NCI-H1105 treated with DMSO at 0.1 percent for 48 hours (cell line): ENCODE results near the gene SDK2.
"Not testable (repeated sequence)": the region's sequence is repeated elsewhere in the genome, so short reads cannot be mapped to it uniquely, and the experiment has no call there.

Source experiments
- DNase-seq: peaks from one replicate; lab custom pipeline; 2025; lab: John Stamatoyannopoulos, UW

The SDK2 gene

DNA sequence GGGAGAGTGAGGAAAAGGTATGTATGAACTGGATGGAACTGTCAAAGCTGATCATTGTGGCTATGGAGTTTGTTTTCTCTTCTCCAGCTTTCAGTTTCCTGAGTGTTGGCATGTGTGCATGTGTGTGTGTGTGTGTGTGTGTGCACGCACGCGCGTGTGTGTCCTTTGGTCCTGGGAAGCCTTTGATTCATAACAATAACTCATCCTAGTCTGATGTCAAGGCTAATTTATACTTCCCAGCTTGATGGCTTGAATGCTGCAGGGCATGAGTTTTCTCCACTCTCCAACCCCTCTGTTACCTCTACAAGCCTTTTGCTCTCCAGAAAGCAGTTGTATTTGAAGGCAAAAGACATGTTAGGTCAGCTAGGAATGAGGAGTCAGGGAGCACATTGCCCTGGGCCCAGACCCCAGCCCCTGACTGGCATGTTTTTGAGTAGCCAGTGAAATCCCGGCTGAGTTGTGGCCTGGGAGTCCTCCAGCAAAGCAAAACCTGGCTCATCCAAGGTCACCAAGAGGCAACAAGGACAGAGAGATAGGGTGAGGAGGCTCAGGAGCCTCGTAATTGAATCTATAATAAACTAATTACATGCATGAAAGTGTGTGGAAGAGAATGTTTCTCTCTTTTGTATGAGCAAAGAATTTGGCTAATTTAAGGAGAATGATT lies 323.5 kb downstream of the SDK2 start:
- no peak for DNase-seq

DNA sequence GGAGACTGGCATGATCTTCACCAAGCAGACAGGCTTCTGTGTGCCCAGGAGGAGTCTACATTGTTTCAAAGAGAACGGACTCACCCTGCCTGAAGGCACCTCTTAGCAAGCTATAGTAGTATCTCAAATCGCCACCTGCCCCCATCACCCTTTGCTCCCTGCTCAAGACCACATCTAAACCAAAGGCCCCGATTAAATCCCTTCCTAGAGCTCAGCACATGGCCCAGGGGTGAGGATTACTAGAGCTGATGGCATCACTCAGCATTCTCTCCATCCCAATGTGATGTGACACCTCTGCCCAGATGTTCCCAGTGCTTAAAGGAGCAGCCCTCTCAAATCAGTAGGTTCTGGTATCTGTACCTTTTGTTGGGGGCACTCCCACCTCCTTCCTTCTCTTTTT lies 324.5 kb downstream of the SDK2 start:
- no peak for DNase-seq

DNA sequence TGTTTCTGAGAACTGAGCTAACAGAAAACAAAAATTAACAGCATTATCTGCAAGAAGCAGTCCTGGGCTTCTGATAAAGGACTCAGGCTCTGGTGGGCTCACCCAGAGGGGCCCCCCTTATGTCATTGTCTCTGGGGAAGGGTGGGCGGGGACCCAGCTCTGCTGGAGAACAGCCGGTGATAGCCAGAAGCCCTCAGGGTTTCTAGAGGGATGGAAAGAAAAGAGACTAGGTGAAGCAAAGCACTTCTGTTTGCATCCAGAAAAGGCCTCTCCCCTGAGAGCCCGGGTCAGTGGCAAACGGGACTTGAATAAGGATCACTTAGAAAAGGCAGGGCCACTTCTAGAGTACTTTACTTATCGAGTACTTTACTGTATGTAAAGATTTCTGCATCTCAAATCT lies 325.4 kb downstream of the SDK2 start:
- DNase-seq = no peak

DNA sequence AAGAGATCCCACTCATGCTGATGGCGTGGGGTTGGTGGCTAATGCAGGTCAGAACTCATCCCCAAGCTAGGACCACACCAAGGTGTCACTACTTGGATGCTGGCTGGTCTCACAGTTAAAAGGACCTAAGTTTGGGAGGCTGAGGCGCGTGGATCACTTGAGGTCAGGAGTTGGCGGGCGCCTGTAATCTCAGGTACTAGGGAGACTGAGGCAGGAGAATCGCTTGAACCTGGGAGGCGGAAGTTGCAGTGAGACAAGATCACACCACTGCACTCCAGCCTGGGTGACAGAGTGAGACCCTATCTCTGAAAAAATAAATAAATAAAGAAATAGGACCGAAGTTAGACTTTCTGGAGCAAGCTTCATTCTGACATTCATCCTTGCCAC lies 325.8 kb downstream of the SDK2 start:
- DNase-seq = no peak

DNA sequence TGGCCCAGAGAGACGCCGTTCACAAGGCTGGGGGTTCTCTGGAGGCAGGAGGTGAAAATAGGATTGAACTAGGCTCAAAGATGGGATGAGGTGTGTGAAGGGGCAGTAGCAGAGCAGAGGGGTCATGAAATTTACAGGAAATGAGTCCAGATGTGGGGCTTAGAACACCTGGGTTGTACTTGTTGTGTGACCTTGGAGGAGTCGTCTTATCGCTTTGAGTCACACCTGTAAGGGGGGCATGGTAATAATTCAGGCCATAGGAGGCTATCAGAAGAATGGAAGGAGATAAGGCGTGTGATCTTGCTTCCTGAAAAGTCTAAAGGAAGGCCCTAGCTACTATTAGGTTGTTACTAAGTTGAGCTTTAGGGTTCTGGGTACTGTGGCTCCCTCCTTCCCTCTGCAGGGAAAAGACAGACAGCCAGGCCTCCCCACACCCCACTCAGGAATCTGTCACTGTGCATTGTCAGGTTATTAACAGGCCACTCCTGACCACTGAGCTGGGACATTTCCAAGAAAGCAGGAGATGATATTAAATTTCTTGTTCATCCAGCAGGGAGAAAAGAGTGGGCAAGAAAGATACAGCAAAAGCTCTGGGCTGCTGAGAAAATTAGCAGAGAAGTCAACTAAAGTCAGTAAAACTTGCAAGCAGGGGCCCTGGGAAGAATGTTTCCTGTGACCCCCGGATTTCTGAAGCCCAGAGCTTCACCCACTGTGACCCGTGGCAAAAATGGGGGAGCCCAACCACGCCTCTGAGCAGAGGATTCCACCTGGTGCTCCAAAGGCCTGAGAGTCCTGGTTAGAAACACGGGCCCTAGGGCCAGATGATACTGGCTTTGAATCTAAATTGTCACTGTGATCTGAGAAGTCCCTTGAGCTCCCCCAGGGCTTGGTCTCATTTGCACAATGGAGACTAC lies 326.5 kb downstream of the SDK2 start:
- DNase-seq = no peak

DNA sequence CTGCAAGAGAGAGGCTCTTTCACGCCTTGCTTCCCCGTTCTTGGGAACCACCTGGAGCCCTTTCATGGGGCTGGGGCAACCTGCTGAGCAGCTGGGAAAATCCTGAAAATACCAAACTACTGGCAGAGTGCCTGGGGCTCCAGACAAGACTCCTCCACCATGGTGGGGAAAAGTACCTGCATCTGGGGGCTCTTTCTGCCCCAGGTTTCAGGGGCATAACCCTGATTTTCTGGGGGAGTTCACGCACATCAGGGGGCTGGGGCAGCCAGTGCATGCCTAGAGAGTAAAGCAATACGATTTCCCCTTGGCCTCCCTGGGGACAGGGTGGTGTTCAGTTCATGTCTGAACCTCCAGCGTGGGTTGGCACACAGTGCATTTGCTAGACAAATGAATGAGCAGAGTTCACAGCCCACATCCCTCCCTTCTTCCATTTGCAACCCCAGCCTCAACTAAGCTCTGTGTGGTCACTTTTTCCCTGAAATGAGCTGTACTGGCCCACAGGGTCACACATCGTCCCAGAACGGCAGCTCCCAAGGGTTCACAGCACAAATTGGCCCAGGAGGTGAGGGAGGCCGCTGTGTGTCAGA lies 327.2 kb downstream of the SDK2 start:
- no peak for DNase-seq

DNA sequence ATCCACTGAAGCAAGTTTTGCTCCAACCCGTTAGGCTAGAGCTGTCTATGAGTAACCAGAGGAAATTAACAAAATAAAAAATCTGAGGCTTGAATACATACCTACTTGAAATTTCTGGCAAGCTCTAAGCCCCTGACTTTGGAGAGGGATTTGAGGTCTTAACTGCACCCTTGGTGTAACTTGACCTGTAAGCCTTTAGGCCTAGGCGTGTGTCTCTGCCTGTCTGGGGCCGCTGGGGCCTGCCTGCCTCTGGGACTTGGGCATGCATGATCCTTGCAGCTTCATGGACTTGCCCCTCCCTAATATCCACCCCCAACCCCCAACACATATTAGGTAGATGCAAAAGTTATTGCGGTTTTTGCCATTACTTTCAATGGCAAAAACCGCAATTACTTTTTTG lies 328.8 kb downstream of the SDK2 start:
- DNase-seq = no peak

DNA sequence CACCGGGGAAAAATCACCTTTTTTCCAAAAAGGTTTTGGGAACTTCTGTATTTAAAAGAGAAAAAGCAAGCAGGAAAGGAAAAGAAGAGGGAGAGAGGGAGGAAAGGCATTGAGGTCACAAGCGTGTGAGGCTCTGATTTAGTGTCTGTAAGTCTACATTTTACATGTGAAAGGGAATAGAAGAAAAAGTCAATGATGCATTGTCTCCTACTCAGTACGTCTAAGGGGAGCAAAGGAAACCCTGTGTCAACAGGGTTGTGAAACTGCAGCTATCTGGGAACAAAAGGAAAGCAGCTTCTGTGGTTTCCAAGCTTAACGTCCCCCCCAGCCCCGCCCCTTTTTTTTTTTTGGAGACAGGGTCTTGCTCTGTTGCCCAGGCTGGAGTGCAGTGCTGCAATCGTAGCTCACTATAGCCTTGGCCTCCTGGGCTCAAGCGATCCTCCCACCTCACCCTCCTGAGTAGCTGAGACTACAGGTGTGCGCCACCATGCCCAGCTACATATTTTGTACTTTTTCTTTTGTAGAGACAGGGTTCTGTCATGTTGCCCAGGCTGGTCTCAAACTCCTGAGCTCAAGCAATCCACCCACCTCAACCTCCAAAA lies 330.6 kb downstream of the SDK2 start:
- DNase-seq = no peak

DNA sequence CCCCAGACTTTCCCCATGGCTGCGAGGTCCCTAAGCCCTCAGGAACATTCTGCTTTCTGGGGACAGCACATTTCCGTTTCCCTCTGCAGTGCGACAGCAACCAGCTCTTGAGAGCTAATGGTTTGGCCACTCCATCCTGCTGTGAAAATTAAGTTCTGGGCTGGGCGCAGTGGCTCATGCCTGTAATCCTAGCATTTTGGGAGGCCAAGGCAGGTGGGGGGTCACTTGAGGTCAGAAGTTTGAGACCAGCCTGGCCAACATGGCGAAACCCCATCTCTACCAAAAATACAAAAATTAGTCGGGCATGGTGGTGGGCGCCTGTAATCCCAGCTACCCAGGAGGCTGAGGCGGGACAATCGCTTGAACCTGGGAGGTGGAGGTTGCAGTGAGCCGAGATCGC lies 331.4 kb downstream of the SDK2 start:
- DNase-seq = not testable (repeated sequence)

DNA sequence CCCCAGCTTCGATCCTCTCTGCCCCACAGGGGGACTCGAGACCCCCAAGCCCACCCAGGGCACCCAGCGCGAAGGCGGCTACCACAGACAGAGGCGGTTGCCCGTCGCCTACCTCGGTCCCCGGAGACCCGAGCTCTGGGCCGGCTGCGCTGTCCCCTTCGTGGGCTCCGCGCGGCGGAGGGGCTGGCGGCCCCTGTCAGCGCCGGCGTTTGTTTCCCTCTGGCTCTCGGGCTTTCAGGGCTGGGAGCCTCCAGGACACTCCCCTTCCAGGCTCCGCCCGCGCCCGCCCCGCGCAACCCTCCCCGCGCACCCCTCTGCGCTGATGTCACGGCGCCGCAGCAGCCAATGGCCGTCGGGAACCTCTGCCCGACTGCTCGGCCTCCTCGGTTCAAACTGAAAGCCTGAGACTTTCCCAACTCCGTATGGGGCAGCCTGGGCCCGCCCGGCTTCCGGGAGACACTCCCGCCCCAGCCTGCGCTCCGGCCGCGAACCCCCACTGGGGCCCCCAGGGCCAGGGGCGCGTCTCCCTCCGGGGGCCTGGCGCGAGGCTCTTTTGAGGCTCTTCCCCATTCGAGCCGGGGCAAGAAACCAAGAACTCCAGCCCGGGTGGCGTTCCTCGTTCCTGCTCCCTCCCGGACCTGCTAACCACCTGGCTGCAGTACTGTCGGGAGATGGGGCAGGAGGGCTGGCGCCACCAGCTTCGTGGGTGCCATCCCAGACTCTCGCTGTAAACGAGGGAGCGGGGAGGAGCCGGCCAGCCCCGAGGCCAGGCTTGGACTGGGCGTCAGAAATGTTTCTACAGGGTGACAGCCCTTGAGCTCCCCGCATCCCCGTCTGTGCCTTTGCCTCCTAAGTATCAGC lies 332.2 kb downstream of the SDK2 start, which contains the start of gene CDC42EP4:
CDC42EP4 (minus strand) TSS at position 221 of the 861 bp plus-strand sequence. CDS start 25,501 bp downstream, outside the sequence.
- DNase-seq = peak; percentile 72

DNA sequence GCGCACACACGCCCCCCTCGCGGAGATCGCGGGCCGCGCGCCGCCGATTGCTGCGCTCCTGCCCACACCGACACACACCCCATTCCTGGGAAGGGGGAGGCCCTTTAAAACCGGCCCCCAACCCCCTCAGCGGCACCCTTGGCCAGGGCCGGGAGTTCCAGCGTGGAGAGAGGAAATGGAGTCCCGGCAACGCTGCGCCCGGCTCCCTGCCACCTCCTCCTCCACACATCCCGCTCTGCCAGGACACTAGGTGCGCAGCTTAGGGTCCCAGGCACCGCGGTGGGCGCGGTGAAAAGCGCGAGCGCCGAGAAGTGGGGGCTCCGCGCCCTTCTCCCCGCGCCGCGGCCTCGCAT lies 332.8 kb downstream of the SDK2 start:
- DNase-seq = no peak

DNA sequence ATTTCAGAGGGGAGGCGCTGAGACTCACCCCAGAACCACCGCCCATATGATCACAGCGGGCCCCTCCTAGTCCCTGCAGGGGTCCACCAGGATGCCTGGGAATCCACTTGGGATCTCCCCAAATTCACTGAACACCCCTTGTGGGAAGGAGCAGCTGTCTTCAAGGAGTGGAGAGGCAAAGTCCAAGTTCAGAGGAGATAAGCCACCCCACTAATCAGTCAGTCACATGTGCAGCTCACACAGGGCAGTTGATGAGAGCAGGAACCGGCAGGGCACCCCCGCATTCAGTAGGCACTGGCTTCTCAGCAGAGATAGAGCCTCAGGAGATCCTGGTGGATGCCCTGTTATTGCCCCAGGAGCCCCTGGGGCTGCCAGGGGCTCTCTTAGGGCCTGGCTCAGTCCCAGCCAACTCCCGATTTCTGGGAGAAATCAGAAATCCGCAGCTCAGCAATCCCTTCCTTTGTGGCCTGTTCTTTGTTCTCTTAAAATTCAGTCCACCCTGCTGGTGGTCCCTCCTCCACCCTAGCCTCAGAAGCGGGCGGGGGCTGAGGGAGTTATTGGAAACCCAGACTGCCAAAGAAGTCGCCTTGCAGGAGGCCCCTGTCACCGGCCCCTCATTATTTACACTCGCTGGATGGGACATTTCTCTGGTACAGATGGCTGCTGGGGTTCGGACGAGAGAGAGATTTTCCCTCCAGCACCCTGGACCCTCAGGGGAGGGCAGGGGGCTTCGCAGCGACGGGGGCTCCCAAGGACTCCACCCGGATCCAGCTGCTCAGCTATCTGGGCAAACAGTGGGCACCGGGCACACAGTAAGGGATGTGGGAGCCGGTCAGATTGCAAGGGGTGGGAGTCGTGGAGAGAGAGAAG lies 334.3 kb downstream of the SDK2 start:
- DNase-seq = no peak

DNA sequence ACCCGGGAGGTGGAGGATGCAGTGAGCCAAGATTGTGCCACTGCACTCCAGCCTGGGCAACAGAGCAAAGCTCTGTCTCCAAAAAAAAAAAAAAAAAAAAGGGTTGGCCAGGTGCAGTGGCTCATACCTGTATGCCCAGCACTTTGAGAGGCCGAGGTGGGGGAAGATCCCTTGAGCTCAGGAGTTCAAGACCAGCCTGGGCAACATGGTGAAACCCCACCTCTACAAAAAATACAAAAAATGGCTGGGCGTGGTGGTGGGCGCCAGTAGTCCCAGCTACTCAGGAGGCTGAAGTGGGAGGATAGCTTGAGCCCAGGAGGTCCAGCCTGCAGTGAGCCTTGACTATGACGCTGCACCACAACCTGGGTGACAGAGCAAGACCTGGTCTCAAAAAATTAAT lies 335.3 kb downstream of the SDK2 start:
- not testable (repeated sequence) for DNase-seq

DNA sequence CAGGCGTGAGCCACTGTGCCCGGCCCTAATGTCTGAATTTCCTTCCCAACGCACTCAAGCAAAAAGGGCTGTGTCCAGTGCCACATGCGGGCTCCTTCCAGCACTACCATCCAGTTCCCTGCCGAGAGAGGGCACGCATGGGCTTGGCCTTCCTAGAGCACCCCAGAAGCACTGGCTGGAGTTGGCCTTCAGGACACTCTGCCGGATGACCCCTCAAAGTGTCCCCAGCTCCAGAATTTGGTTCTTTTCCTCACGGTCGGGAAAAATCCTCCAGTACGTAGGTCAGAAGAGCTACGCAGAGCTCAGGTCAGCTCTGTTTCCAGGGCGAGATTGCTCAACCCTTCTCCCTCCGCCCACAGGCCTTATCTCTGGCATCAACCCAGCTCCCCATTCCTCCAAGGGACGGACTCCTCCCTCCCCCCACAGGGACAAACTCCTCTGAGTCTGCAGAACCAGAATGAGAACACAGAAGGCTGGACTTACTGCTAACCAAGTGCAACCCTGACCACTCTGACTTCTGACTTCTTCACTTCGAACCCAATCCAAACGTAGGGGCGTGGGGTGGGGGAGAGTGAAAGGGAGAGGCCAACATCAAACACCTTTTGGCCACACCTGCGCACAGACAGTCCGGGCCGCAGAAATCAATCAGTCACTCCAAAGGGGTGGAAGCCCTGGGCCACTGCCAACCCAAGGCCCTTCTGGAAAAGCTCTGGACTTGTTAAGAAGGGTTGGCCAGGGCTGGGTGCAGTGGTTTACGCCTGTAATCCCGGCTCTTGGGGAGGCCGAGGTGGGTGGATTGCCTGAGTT lies 336.0 kb downstream of the SDK2 start:
- DNase-seq = no peak

DNA sequence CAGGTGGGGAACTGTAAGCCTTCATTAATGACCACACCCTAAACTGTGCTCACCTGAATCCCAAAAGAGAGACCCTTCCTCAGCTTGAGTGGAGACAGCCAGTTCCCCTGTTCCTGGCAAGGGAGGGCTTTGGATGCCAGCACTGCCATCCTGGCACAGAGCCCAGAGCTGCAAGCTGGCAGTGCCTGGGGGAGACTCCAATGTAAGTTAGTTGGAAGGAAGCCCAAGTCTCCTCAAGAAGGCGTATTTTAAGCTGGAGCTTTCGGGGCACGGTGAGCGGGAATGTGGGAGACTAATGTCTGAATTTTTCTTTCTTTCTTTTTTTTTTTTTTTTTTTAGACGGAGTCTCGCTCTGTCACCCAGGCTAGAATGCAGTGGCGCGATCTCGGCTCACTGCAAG lies 337.1 kb downstream of the SDK2 start:
- DNase-seq = peak; percentile 46

DNA sequence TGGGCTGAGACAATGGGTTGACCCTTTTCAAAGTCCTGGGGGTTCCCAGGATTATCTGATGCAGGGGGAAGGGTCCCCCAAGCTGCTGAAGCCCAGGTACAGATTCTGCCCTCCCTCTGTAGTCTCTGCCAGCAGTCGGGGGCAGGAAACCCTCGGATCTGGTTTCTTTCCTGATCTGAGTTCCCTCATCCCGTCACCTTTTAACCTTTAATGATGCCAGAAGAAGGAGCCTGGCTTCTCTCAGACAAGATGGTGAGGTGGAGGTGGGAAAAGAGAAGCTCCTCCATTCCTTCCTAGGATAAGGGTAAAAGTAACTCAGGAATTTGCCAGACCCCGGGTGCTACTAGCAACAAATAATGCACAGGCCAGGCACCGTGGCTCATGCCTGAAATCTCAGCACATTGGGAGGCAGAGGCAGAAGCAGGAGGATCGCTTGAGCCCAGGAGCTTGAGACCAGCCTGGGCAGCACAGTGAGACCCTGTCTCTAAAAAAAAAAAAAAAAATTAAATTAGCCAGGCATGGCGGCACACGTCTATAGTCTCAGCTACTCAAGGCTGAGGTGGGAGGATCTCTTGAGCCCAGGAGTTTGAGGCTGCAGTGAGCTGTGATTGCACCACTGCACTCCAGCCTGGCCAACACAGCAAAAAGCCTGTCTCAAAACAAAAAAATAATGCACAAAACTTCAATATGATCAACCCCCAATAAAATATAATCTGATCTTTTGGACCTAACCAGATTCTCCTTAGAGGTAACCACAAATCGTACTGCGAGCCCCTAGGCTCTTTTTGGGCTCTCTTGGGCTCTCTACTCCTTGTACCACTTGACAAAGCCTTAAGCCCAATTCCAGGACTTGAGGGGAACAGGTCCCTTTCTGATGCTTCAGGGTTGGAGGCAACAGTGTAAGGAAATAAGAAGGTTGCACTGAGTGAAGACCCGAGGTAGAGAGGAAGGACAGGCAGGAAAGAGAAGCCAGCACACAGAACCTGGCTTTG lies 338.1 kb downstream of the SDK2 start:
- no peak for DNase-seq

DNA sequence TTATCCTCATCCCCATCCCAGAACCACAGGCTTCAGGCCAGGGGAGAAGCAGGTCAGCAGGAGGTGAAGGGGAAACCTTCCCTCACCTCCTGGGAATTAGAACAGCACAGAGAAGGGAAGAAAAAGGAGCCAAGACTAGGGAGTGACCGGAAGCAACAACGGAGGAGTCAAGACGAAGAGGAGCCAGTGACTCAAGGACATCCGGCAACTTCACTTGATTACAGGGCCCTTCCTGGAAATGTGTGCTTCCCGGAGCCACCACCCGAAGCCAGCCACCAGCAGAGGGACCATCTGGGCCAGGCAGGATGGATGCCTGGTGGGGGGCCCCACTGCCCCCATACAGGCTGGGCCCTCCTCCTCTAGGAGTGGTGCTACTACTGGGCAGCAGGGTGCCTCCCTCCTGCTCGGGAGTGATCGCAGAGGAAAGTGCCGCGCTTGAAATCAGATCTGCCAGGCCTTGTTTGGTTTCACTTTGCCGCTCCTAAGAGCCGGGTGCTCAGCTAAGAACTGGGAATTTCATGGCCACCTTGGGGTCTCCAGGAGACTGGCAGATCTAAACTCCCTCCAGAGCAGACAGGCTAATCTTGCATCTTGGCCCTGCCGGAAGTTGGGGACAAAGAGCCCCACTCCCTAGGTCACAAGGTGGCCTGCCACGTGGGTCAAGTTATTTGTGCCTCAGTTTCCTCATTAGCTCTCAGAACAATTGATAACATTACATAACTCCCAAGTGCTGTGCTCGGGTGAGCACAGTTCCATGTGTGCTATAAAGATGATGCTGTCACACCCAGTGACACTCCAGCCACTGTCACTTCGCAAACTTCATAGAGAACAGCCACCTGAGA lies 339.1 kb downstream of the SDK2 start:
- no peak for DNase-seq

DNA sequence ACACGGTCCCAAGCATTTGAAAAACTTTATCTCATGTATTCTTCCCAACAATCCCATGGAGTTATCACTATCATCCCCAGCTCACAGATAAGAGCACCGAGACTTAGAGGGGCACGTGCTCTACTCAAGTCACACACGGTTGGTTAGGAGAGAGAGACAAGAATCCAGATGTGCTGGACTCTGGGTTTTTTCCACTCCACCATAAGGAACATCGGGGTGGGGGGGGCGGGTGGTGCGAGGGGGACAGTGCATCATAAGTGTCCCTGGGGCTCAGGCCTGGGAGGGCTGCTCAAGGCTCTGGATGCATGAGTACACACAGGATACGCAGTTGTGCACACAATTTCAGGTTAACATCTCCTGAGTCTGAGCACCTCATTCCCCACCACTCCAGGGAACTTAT lies 339.8 kb downstream of the SDK2 start:
- DNase-seq = no peak
